ENCODE measurements around the gene ARRB1. TPM values are rescaled to one million over a fixed set of nuclear protein-coding genes. Genes with fewer than 3 reads are reported as not detected.

The ARRB1 gene
- total and polyA plus RNA-seq, 2 donors from 2014 or later, result 17.6 to 53.8 TPM

DNA sequence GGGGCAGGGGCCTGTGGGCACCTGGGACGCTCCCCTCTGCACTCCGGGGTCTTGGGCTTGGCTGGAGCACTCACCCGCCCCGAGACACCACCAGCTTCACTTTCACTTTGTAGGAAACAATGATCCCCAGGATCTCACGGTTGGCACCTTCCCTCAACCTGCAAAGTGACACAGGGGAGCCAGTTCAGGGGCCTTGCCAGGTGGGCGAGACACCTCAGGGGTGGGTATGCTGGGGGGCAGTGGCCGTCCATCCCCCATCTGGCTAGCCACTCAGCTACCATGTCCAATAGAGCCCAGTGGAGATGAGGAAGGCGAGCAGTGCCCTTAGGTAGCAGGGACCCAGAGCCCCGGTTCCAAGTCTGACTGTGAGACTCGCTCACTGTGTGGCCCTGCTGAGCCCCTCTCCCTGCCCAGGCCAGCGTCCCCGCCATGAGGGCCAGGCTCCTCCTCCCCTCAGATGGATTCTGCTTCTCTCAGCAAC lies 78.6 kb downstream of the ARRB1 start:
- peak in 2 of 5 donors; percentile 28 to 63 for DNase-seq
- FAIRE-seq, result no peak
- no peak overlapping the region for H3K27ac ChIP-seq (ENCODE audit: low read depth in 2 of 2, low read length in 2 of 2)
- H3K36me3 ChIP-seq (ENCODE audit: control insufficient read depth in 2 of 3, insufficient read depth in 3 of 3, low read length in 3 of 3), result peaks cover 2 to 22% (median 4%) of the 10 kb centered on the region in 3 donors
- no peaks in the 10 kb centered on the region for H3K9me3 ChIP-seq (ENCODE audit: control insufficient read depth in 2 of 3, insufficient read depth in 1 of 3, low read length in 3 of 3)
- H3K4me1 ChIP-seq (ENCODE audit: control insufficient read depth in 2 of 3, insufficient read depth in 2 of 3, low read depth in 1 of 3, low read length in 3 of 3), result no peaks in the 10 kb centered on the region
- H3K9ac ChIP-seq (ENCODE audit: low read length in 3 of 3), result no peak overlapping the region
- no peaks in the 10 kb centered on the region for H3K27me3 ChIP-seq (ENCODE audit: control insufficient read depth, insufficient read depth, low read length)
- intact Hi-C loops (cut with DNase I), result no loop called here
- TF ChIP-seq, protein P1, sequence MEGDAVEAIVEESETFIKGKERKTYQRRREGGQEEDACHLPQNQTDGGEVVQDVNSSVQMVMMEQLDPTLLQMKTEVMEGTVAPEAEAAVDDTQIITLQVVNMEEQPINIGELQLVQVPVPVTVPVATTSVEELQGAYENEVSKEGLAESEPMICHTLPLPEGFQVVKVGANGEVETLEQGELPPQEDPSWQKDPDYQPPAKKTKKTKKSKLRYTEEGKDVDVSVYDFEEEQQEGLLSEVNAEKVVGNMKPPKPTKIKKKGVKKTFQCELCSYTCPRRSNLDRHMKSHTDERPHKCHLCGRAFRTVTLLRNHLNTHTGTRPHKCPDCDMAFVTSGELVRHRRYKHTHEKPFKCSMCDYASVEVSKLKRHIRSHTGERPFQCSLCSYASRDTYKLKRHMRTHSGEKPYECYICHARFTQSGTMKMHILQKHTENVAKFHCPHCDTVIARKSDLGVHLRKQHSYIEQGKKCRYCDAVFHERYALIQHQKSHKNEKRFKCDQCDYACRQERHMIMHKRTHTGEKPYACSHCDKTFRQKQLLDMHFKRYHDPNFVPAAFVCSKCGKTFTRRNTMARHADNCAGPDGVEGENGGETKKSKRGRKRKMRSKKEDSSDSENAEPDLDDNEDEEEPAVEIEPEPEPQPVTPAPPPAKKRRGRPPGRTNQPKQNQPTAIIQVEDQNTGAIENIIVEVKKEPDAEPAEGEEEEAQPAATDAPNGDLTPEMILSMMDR (IDR thresholded peaks at IDR 0.05; ENCODE audit: borderline replicate concordance, extremely low read depth, insufficient read depth), result no peak
- H3K4me3 ChIP-seq (ENCODE audit: low read length in 3 of 3), result no peak overlapping the region

DNA sequence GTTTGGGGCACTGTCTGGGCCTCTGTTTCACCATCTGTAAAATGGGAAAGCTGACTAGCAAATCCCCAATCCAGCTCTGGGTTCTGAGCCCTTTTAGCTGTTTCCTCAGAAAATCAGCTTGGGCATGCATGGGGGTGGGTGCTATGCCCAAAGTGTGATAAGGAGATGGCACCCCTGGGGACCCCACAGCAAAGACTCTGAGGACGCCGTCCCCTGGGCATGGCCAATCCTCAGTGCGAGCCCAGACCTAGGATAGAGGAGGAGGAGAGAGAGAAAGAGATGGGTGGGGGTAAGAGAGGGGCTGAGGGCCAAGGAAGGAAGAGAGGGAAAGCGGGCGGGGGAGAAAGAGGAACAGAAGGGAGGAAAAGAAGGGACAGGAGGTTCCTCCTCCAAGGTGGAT lies 79.1 kb downstream of the ARRB1 start:
- FAIRE-seq, result no peak
- Histone ChIP-seq H3K4me1 (ENCODE audit: control insufficient read depth in 2 of 3, insufficient read depth in 2 of 3, low read depth in 1 of 3, low read length in 3 of 3) (no peaks in the 10 kb centered on the region), H3K36me3 (ENCODE audit: control insufficient read depth in 2 of 3, insufficient read depth in 3 of 3, low read length in 3 of 3) (peaks cover 0 to 17% (median 4%) of the 10 kb centered on the region in 3 donors), H3K27ac (ENCODE audit: low read depth in 2 of 2, low read length in 2 of 2) (no peak overlapping the region), H3K27me3 (ENCODE audit: control insufficient read depth, insufficient read depth, low read length) (no peaks in the 10 kb centered on the region), H3K9ac (ENCODE audit: low read length in 3 of 3) (no peak overlapping the region), H3K4me3 (ENCODE audit: low read length in 3 of 3) (no peak overlapping the region), H3K9me3 (ENCODE audit: control insufficient read depth in 2 of 3, insufficient read depth in 1 of 3, low read length in 3 of 3) (no peaks in the 10 kb centered on the region)
- intact Hi-C loops (cut with DNase I), result no loop called here
- TF ChIP-seq, protein P1 (IDR thresholded peaks at IDR 0.05; ENCODE audit: borderline replicate concordance, extremely low read depth, insufficient read depth), result no peak
- peak in 2 of 5 donors; percentile 12 to 29 for DNase-seq

DNA sequence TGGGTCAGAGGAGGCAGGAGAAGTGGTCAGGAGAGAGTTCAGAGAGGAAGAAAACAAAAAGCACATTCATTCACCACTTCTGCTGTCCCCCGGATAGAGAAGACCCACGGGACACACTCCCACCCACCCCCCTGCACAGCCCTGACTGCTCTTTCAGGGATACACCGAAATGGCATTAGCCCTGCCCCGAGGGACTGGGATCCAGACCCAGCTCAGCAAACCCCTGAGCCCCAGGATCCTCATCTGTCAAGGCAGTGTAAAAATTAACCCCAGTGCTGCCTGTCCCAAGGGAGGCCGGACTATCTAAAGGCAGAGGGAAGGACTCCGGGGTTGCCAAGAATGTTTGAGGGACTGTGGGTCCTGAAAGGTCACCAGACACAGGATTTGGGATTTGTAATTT lies 79.7 kb downstream of the ARRB1 start:
- TF ChIP-seq, protein P1 (IDR thresholded peaks at IDR 0.05; ENCODE audit: borderline replicate concordance, extremely low read depth, insufficient read depth), result no peak
- Histone ChIP-seq H3K9me3 (ENCODE audit: control insufficient read depth in 2 of 3, insufficient read depth in 1 of 3, low read length in 3 of 3) (no peaks in the 10 kb centered on the region), H3K36me3 (ENCODE audit: control insufficient read depth in 2 of 3, insufficient read depth in 3 of 3, low read length in 3 of 3) (peaks cover 0 to 13% (median 3%) of the 10 kb centered on the region in 3 donors), H3K4me3 (ENCODE audit: low read length in 3 of 3) (no peak overlapping the region), H3K27me3 (ENCODE audit: control insufficient read depth, insufficient read depth, low read length) (no peaks in the 10 kb centered on the region), H3K27ac (ENCODE audit: low read depth in 2 of 2, low read length in 2 of 2) (no peak overlapping the region), H3K9ac (ENCODE audit: low read length in 3 of 3) (no peak overlapping the region), H3K4me1 (ENCODE audit: control insufficient read depth in 2 of 3, insufficient read depth in 2 of 3, low read depth in 1 of 3, low read length in 3 of 3) (no peaks in the 10 kb centered on the region)
- intact Hi-C loops (cut with DNase I), result no loop called here
- DNase-seq, result peak in 2 of 5 donors; percentile 15
- FAIRE-seq, result no peak
